Fibroblast of lung (primary cell): Measurements from ENCODE around the gene OGFRL1. TPM values are rescaled to one million over a fixed set of nuclear protein-coding genes. Genes with fewer than 3 reads are reported as not detected.
A peak's percentile ranks its signal among the peaks of the same experiment; 100 is the strongest.

ENCODE experiments used
- DNase-seq, 2 donors: peaks; one replicate each; pipeline versions ENCODE4 v3.0.0 to v3.0.0-alpha.2; 2010; ENCODE audit warnings: low read depth in 2 of 2
- H2AFZ ChIP-seq: 2 replicates; pipeline ENCODE4 v1.5.1; 2012; ENCODE audit warnings: low read length, control low read depth, inconsistent platforms
- H3K27ac ChIP-seq: 2 replicates; pipeline ENCODE4 v1.5.1; 2011; ENCODE audit warnings: low read length, control low read depth; ENCODE audit not compliant: insufficient read depth
- H3K27me3 ChIP-seq: 2 replicates; pipeline ENCODE4 v1.5.1; 2011; ENCODE audit warnings: mild to moderate bottlenecking, low read length; ENCODE audit not compliant: control insufficient read depth, insufficient read depth
- H3K36me3 ChIP-seq: 2 replicates; pipeline ENCODE4 v1.5.1; 2011; ENCODE audit warnings: low read length; ENCODE audit not compliant: control insufficient read depth, insufficient read depth
- H3K4me1 ChIP-seq: 2 replicates; pipeline ENCODE4 v1.5.1; 2011; ENCODE audit warnings: low read length; ENCODE audit not compliant: control insufficient read depth, insufficient read depth; ENCODE audit errors: extremely low read depth
- H3K4me2 ChIP-seq: 2 replicates; pipeline ENCODE4 v1.5.1; 2011; ENCODE audit warnings: low read length, control low read depth; ENCODE audit not compliant: insufficient read depth; ENCODE audit errors: extremely low read depth
- H3K4me3 ChIP-seq, 4 experiments: fragments of 200-600 bp in 1 of 4; sonication (generic) in 1 of 4; replicated peaks in 1 of 4; 2 replicates each; pipeline ENCODE4 v1.5.1; 2011 to 2016; ENCODE audit warnings: low read length in 4 of 4, low read depth in 3 of 4, mild to moderate bottlenecking in 3 of 4, control low read depth in 2 of 4, inconsistent platforms in 1 of 4, mixed read lengths in 1 of 4; ENCODE audit not compliant: insufficient read depth in 1 of 4; ENCODE audit errors: control extremely low read depth in 1 of 4
- H3K79me2 ChIP-seq: 2 replicates; pipeline ENCODE4 v1.5.1; 2012; ENCODE audit warnings: mild to moderate bottlenecking, low read length, inconsistent platforms; ENCODE audit not compliant: control insufficient read depth, insufficient read depth
- H3K9ac ChIP-seq: 2 replicates; pipeline ENCODE4 v1.5.1; 2011; ENCODE audit warnings: mild to moderate bottlenecking, low read length, control low read depth; ENCODE audit not compliant: insufficient read depth
- H3K9me3 ChIP-seq: 2 replicates; pipeline ENCODE4 v1.5.1; 2012; ENCODE audit warnings: low read depth, low read length; ENCODE audit not compliant: control insufficient read depth, insufficient read depth
- H4K20me1 ChIP-seq: 2 replicates; pipeline ENCODE4 v1.5.1; 2011; ENCODE audit warnings: low read length; ENCODE audit not compliant: control insufficient read depth, insufficient read depth; ENCODE audit errors: extremely low read depth
- EZH2 ChIP-seq: IDR thresholded peaks from 2 replicates; pipeline ENCODE4 v1.5.1; 2012; ENCODE audit warnings: low read length, control low read depth, mild to moderate bottlenecking; ENCODE audit errors: missing control alignments
- polyA plus RNA-seq, 2 donors: library from polyadenylated mRNA; depleted of rRNA in 1 of 2; stranded (reverse) in 1 of 2; unstranded in 1 of 2; fragments of >200 nt; gene quantifications; 2 replicates each; pipeline ENCODE4 v1.2.1, GENCODE V29; 2011 to 2012; ENCODE audit warnings: missing spikeins in 1 of 2
- total RNA-seq: library from RNA; depleted of rRNA; stranded (reverse); fragments of >200 nt; gene quantifications from 2 replicates; pipeline ENCODE4 v1.2.1, GENCODE V29; 2014
- TF ChIP-seq, protein P1 (sequence below), 2 donors: IDR thresholded peaks in 1 of 2; conservative IDR thresholded peaks in 1 of 2; 1 replicate in 1 of 2; 2 replicates in 1 of 2; pipeline ENCODE4 v1.5.1; 2011 to 2012; ENCODE audit warnings: low read length in 2 of 2, control low read depth in 1 of 2, inconsistent platforms in 1 of 2, low read depth in 1 of 2, mild to moderate bottlenecking in 1 of 2

Gene OGFRL1
- total and polyA plus RNA-seq, 2 donors (not counting 1 experiment from before 2014, with no cell fraction given), result 14.0 to 27.7 TPM

DNA sequence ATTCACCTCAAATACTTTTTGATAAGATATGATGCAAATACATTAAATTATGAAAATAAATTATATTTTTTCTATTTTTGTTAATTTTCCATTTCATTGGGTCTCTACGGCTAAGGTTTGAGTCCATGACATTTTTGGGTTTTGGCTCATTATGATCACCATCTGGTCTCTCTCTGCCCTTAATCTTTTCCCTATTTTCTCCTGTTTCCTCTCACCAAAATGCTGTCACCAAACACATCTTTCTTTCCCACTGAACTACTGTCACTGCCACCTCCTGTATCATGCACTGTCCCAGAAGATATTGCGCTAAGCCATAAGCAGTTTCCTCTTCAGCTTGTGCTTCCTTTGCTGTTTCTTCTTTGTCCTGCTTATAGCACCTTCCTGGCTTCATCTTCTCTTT, 42.0 kb upstream of the OGFRL1 start:
- no peak overlapping the region for H3K27ac ChIP-seq
- no peak for DNase-seq
- H3K4me1 ChIP-seq, result peaks cover 6% of the 10 kb centered on the region
- H3K4me3 ChIP-seq, result no peak overlapping the region
- H3K27me3 ChIP-seq, result no peaks in the 10 kb centered on the region
- H3K36me3 ChIP-seq, result no peaks in the 10 kb centered on the region
- no peak for TF ChIP-seq EZH2
- TF ChIP-seq, protein P1, sequence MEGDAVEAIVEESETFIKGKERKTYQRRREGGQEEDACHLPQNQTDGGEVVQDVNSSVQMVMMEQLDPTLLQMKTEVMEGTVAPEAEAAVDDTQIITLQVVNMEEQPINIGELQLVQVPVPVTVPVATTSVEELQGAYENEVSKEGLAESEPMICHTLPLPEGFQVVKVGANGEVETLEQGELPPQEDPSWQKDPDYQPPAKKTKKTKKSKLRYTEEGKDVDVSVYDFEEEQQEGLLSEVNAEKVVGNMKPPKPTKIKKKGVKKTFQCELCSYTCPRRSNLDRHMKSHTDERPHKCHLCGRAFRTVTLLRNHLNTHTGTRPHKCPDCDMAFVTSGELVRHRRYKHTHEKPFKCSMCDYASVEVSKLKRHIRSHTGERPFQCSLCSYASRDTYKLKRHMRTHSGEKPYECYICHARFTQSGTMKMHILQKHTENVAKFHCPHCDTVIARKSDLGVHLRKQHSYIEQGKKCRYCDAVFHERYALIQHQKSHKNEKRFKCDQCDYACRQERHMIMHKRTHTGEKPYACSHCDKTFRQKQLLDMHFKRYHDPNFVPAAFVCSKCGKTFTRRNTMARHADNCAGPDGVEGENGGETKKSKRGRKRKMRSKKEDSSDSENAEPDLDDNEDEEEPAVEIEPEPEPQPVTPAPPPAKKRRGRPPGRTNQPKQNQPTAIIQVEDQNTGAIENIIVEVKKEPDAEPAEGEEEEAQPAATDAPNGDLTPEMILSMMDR (conservative IDR thresholded peaks at IDR 0.05 in 1 of 2, IDR thresholded peaks at IDR 0.05 in 1 of 2; ENCODE audit: low read depth in 1 of 2, low read length in 2 of 2), result no peak
- H3K79me2 ChIP-seq, result no peaks in the 10 kb centered on the region
- H3K9ac ChIP-seq, result no peak overlapping the region
- H4K20me1 ChIP-seq, result no peaks in the 10 kb centered on the region
- no peak overlapping the region for H2AFZ ChIP-seq
- no peaks in the 10 kb centered on the region for H3K9me3 ChIP-seq
- H3K4me2 ChIP-seq, result no peak overlapping the region

DNA sequence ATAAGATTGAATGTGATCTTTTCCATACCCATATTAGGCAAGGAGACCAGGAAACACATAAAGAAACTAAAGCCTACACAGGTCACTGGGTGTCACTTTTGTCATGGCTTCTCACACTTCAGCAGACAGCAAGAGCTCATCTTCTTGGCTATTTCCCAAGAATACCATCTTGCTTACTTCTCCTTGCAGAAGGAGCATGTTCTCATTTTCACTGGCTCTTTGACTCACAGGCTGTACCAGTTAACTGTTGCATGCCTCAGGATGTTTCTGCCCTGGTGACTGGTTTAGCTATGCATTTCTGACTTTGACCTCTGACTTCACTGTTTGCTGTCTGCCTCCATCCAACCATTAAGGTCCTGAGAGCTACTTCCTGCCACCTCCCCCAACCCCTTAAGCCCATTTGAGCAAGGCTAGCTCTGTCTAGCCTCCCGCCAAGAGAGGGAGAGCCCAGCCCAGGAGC, 40.3 kb upstream of the OGFRL1 start:
- Histone ChIP-seq H2AFZ (no peak overlapping the region), H3K36me3 (no peaks in the 10 kb centered on the region), H4K20me1 (no peaks in the 10 kb centered on the region), H3K4me2 (no peak overlapping the region), H3K9ac (no peak overlapping the region), H3K4me1 (peaks cover 9% of the 10 kb centered on the region), H3K27ac (no peak overlapping the region), H3K4me3 (no peak overlapping the region), H3K27me3 (no peaks in the 10 kb centered on the region), H3K9me3 (no peaks in the 10 kb centered on the region), H3K79me2 (no peaks in the 10 kb centered on the region)
- TF ChIP-seq, protein P1 (conservative IDR thresholded peaks at IDR 0.05 in 1 of 2, IDR thresholded peaks at IDR 0.05 in 1 of 2; ENCODE audit: low read depth in 1 of 2, low read length in 2 of 2), result no peak
- TF ChIP-seq EZH2, result no peak
- peak; percentile 29 to 60 for DNase-seq

DNA sequence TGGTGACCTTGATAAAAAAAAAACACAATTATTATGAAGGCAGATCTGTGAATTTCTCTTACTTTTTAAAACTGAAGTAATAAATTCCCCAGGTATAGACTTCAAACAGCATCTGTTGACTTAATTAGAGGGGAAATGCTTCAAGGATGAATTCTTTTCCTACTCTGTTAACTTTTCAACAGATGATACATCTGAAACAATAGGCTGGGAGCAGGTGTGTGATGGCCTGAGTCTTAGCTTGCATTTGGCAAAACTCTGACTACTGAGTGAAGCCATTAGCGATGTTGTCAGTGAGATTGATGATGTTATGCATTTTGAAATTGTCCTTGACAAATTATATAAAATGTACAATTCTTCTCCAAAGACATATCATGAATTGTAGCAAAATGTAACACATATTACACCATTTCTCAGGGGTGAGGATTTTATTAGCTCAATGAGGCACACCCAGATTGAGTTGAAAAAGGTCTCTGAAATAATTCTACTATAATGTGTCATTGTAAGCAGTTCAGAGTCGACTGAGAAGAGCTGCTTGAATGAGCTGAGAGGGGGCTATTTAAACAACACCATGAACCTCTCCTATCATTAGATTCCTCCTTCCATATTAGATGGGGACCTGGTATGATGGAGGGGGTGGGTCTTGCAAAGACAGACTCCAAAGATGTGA, 39.6 kb upstream of the OGFRL1 start:
- H3K4me2 ChIP-seq, result no peak overlapping the region

More for the DNA sequence above, 39.6 kb upstream of the OGFRL1 start:
- no peaks in the 10 kb centered on the region for H3K27me3 ChIP-seq
- no peak overlapping the region for H3K4me3 ChIP-seq
- no peak overlapping the region for H3K27ac ChIP-seq
- TF ChIP-seq, protein P1 (conservative IDR thresholded peaks at IDR 0.05 in 1 of 2, IDR thresholded peaks at IDR 0.05 in 1 of 2; ENCODE audit: low read depth in 1 of 2, low read length in 2 of 2), result no peak
- no peak for TF ChIP-seq EZH2
- H4K20me1 ChIP-seq, result no peaks in the 10 kb centered on the region
- H2AFZ ChIP-seq, result no peak overlapping the region
- peaks cover 9% of the 10 kb centered on the region for H3K4me1 ChIP-seq
- H3K79me2 ChIP-seq, result no peaks in the 10 kb centered on the region
- no peaks in the 10 kb centered on the region for H3K9me3 ChIP-seq
- no peak for DNase-seq
- H3K36me3 ChIP-seq, result no peaks in the 10 kb centered on the region
- no peak overlapping the region for H3K9ac ChIP-seq
